Stimulated activated CD8-positive, alpha-beta memory T cell treated with anti-CD3 and anti-CD28 coated beads, Interleukin-12 subunit alpha, Interleukin-12 subunit beta, amount 100 ng/mL, for 4 hours (primary cell): Measurements from ENCODE around the gene ARHGAP26.
"Not testable (repeated sequence)": the region's sequence is repeated elsewhere in the genome, so short reads cannot be mapped to it uniquely, and the experiment has no call there.

ENCODE experiments used
- DNase-seq: peaks from one replicate; pipeline ENCODE4 v3.0.0-alpha.2; 2020; ENCODE audit warnings: low read depth

Gene ARHGAP26

DNA sequence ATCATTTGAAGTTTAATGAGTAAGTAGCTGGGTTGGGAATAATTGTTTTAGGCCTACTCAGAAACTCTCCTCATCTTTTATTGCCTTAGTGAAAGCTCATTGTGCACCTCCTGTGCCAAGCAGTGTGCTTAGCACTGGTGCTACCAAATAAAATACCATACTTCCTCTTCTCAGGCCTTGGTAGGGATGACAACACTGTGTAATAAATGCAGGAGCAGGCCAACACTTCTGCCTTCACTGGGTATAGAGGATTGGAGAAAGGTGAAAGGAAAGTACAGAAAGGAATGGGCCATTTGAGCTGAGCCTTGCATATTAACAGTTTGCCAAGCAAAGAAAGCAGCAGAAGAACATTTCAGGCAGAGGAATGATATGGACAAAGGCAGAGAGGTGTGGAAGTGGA is 347.6 kb downstream of the ARHGAP26 start:
- DNase-seq: no peak

DNA sequence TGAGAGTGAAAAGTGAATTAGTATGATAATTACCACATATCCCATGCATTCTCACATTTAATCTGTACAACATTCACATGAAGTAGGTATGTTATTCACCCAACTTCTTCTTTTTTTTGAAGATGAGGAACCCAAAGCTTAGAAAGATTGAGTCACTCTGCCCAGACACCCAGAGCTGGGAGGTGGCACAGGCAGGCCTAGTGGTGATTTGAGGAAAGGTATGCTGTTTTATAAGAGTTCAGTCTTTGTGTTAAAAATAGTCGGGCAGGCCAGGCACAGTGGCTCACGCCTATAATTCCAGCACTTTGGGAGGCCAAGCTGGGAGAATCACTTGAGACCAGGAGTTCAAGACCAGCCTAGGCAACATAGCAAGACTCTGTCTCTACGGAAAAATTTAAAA is 348.0 kb downstream of the ARHGAP26 start:
- no peak for DNase-seq

DNA sequence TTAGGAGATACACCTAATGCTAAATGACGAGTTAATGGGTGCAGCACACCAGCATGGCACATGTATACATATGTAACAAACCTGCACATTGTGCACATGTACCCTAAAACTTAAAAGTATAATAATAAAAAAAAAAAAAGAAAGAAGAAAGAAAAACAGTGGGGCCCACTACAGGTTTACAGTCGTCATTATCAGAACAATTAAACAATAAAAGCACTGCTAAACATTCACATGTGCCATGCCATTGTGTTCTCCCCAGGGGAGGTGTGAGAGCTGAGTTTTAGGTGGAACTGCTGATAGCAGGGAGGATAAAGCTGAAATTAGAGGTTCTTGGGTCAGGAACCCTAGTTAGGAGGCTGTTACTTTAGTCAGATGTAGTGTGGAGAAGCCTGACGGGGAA is 348.6 kb downstream of the ARHGAP26 start:
- not testable (repeated sequence) for DNase-seq

DNA sequence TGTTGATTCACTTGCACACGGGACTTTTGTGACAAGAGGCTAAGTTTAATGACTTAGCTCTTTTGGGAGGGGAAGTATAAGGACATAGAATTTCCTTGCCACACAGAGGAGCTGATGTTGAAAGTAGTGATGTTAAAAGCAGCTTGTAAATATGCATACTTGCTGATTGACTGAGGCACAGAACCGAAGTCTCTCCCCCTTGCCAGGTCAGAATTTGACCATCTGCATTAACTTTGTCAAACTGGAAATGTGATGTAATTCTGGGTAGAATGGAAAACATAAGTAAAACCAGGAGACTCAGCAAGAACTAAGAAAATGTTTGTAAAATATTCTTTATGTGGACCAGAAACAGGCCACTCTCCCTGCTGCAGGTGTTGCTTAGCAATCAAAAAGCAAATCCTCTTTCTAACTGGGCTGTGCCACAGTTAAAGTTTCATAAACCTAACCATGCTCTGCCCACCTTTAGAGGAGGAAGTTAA is 349.2 kb downstream of the ARHGAP26 start:
- DNase-seq: no peak

DNA sequence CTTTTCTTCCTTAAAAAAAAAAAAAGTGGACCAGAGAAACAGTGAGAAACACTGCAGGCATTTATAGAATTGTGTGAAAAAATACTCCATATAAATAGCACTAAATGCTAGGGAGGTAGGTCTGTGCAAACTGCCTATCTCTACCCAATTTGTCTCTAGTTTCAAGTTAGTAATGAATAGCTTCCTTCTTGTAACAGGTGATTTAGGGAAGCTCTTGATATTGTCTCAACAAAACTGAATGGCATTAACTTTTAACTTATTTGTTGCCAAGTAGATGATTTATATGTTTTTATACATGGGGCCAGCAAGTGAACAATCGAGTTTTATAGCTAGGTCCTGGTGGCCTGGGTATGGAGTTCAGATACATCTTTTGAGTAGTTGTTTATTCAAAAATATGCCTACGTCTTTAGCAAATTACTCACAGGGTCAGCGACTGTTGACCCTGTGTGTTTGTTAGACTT is 349.7 kb downstream of the ARHGAP26 start:
- no peak for DNase-seq

DNA sequence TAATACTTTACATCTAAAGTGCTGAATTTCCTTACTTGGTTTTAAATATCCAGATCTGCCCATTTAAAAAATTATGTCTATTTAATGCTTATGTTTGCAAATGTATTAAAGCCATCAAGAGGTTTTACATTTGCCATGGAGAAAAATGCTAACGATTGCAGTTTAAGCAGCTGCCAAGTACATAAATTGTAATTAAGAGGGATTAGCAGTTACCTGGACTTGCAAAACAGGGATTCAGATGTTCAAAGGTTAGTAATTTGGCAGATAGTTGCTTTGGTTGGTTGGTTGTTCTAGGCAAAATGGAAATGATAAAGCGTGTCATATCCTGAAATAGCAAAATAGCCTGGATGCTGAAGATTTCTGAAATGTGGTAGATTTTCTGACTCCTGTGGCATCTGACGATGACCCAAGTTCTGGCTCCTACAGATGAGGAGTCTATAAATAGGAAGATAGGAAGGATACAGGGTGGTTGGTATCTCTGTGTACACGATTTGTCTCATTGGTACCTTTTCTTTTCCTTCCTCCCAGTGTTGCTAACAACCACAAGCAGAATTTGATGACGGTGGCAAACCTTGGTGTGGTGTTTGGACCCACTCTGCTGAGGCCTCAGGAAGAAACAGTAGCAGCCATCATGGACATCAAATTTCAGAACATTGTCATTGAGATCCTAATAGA is 350.4 kb downstream of the ARHGAP26 start:
- no peak for DNase-seq

DNA sequence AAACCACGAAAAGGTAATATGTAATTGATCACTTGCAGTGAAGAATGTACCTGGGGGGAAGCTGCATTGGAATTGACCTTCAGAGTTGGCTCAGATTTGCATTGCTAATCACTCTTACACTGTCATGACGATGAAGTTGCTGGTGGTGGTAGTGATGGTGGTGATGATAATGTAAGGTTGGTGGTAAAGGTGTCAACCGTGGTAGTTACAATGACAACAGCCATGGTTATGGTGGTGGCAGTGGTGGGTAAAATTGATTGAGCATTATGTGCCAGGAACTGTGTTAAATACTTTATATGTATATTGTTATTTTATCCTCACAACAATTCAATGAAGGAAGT is 350.9 kb downstream of the ARHGAP26 start:
- no peak for DNase-seq

DNA sequence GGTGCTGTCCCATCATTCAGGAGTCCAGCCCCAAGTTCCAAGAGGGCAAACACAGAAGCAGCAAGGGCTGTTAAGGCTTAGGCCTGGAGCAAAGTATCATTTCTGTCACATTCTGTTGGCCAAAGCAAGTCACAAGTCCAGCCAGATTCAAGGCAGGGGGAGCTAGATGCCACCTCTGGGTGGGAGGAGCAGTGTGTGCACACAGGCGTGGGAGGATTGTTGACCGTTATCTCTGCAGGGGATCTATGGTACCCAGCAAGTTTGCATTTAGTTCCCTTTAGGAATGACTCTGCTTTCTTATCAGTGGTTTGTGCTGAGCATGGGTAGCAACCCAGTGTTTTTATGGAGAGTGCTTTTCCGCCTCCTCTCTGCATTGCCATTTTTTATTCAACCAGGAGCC is 354.4 kb downstream of the ARHGAP26 start:
- no peak for DNase-seq

DNA sequence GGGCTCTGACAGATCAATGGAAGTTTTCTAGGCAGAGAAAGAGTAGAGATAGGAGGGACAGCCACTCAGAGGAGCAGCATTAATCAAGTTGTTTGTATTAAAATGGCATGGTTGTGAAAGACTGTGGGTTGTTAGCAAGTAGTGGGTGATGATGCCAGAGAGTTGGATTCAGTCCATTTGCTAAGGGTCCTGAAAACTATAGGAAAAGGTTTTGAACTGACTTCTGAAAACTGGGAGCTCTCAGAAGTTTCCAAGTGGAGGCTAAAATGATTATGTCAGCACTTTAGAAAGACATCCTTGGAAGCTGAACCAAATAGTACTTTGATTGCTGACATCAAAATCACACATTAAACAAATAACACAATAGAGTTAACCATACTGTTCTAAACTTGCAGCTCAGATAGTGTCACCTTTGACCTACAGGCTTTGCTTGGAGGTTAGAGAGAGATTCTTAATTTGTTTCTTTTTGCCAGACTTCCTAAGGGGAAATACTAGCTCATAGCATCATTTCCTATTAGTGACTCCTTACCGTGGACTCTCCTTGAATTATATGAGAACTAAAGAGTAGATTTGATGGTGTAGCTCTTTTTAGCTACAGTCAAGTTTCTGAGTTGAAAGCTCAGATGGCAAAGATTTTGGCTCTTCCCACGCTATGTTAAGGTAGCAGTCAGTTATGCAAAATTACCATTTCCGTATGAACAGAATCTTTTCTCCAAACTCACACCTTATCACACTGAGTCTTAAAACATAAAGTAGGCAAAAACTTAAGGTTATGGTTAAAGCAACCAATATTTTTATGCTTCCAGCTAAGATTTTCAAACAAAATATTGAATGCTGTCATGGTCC is 356.2 kb downstream of the ARHGAP26 start:
- DNase-seq: no peak

DNA sequence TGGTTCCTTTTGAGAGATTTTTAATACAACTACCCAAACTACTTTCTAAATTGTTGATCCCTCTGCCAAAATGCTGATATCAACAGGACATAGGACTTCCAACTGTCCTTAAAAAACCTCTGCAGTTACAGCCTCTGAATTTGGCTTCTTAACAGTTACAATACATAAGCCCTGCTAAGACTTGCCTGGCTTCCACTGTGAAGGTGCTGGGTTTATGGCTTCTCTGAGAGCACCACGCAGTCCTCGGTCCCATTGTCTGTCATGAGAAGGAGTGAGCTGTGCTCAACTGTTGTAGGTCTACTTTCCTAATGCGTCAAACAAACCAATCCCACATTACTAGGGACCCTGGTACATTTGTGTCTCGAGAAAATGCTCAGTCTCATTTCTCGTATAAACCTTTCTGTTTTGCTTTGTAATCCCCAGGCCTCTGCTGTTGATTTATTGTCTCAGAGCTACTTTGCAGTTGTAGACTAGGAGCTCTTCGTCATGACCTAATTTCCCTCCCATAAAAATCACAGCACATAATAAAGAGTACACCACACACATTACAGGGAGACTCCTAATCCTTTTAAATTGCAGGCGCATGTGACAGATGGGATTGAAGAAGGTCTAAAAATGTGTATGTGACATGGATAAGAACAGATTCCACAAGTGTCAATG is 358.4 kb downstream of the ARHGAP26 start:
- DNase-seq: no peak

DNA sequence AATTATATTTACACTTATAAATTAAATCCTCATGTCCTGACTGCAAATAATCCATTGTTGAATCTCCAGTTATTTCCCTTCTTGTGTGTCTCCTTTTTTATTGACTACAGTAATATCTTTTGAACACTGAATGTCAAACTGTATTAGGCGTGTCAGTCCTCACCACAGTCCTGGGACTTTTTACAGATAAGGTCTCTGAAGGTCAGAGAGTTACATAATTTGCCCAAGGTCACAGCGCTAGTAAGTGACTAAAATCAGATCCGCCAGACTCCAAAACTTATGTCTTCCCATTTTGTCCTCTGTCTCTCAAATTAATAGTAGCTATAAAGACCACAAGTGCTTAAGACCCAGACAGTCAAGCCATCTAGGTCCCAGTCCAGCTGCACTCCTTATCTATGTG is 359.0 kb downstream of the ARHGAP26 start:
- no peak for DNase-seq

DNA sequence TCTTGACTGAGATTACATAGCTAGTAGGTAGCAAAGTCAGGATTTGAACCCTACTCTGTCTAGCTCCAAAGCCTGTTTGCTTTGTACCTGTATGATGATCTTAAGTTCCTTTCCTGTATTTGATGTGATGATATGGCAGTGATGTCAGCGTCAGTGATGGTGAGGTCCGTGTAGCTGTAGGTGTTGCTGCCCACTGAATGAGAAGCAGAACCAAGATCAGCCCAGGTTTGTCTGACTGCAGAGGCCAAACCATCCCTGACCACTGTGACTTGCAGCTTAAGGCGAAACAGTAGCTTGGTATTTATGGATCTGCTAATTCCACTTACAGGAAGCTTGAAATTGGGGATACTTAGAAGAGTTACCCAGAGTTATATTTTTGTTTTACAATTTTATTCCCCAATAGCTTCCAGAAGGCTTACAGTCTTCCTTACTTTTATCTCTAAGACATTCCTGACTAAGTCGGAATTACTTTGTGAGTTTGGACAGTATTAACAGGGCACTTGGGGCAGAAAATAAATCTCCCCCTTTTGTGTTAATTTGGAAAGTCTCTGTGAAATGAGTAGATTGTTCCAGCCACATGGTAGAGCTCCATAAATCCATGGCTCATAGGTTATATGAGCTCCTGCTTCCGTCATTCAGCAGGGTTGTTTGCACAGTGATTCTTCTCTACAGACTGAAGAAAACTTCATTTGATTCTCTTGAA is 359.9 kb downstream of the ARHGAP26 start:
- DNase-seq: no peak

DNA sequence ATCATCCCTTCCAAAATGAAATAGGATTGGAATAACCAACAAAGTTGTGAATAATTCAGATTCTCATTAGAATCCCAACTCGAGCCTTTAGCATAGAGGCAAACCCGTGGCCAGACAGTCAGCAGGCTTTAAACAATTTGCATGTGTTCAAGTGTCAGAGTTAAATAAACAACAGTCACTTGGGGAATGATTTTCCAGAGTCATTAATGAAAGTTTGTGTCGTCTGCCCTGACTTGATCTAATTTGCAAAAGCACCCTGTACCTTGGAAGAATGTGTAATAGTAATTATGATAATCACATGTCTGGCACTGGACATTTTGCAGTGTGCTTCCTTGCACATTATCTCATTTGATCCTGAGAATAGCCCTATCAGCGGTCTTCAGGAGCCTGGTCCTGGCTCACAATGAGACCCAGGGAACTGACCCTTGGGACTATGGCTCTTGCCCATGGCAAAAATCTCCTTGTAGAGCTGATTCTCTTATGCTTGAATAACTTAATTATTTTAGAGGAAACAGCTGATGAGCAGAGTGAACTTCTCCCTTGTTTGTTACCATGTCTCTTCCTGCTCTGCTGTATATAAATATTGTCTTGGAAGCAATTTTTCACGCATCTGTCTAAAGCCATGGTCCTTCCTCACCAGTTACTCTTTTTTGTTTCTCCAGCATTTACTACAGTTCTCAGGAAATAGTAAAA is 360.6 kb downstream of the ARHGAP26 start:
- no peak for DNase-seq

DNA sequence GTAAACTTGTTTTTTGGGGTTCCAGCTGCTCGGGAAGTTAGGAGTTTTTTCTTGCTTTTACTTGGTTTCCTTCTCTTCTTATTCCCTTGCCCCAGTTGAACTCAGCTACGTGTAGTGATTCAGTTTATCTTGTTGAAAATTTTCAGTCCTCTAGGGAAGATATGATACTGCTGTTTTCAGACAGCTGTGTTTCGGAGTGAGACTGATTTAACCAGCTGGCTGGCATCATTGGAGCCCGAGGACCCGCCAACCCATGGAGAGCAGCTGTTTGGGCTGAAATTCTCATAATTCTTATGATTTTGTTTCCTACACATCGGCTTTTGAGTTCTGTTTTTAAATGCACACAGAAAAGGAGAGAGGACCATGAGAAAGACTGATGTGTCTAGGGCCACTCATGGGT is 361.8 kb downstream of the ARHGAP26 start:
- no peak for DNase-seq

DNA sequence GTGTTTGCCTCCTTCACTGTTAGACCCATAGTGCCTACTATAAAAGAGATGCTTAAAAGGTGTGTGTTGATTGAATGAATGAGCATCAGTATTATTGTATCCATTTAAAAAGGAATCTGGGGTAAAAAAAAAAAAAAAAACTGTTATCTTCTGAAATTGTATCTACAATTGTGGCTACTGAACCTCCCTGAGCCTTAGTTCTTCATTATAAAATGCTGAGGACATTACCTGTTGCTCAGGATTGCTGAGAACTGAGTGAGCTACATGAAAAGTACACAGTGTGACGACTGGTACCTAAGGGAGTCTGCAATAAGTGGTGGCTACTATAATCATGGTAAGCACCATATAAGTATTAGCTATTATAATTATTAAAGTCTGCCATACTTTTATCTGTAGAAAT is 362.6 kb downstream of the ARHGAP26 start:
- DNase-seq: no peak

DNA sequence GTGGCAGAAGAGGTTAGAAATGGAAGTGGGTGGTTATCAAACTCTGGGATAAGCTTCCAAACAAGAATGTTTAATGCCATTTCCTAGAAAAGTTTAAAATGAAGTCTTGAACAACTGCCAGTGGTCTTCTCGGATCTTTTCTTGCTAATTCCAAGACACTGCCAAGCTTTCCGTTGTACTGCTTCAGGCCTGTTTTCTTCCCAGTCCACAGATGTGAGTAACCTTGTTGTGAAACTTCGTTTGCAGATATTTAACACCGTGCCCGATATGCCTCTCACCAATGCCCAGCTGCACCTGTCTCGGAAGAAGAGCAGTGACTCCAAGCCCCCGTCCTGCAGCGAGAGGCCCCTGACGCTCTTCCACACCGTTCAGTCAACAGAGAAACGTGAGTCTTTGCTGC is 363.5 kb downstream of the ARHGAP26 start:
- no peak for DNase-seq

DNA sequence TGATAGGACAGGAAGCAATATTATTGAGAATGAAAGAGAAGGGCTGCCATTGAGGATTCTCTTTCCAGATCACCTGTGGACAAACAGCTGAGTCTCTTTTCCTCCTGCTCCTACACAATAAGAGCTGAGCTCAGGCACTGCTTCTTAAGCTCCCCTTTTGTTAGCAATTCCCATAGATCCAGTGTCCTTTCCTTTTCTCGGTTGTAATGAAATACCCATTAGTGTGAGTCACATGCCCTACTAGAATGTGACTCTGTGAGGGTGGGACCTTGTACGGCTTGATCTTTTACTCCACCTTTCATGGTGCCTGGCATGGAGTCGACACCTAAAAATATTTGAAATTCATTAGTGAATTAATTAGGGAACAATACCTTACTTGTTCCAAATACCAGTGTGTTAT is 364.1 kb downstream of the ARHGAP26 start:
- DNase-seq: no peak

DNA sequence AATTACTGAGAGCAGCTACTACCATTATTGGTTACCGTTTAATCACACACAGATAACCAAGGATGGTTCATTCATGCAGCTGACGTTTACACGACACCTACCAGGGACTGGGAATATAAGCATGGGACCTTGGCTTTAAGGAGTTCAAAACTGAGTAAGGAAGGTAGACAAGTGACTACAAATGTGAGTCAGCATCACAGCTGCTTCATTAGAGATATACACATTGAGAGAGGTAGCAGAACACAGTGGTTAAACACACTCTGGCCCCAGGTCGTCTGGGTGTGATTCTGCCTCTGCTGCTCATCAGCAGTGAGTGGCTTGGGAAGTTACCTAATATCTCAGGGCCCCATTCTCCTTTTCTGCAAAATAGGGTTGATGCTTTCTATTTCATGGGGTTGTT is 364.7 kb downstream of the ARHGAP26 start:
- DNase-seq: no peak

DNA sequence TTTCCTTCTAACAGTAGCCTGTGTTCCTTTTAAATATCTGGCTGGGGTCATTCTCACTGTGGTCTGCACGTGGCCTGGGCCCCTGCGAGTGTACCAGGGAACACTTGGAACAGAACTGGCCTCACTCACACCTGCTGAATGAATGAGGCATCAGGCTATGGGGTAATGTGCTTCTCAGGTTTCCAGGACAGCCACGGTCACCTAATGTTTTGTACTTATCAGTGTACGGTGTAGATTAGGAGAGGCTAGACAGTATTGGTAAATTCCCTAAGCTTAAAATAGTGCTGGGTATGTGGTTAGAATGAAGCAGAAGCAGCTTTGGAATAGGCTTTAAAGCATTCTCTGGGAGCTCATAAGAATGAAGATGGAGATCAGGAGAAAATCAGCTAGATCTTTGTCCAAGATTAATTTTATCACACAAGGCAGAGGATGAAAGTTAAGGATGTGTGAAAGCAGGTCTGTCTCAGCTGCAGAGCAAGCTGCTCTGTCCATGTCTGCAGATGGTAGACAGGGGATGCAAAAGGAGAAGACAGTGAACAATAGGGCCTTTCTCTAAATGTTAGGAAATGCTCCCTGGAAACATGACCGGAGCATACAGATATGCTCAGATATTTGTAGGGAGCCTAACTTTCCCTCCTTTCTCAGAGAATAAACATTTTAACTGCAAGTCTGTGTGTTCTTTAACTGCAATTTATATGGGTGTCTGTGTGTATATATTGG is 365.8 kb downstream of the ARHGAP26 start:
- DNase-seq: no peak

DNA sequence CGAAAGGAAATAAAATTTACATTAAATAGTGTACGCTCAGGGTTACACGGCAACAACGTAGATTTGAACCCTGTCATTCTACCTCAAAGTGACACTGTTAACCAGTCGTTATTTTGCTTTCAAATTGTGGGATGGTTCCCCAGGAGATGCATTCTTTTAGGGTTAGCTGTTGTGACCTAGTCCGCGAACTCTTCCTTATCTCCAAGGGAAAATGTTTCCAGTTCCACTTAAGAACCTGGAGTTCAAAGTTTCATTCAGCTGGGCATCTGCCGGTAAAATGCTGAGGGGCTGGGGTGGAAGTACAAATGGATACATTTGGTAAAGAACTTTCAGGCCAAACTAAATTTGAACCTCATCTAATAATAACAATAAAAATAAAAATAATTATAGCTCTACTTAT is 368.7 kb downstream of the ARHGAP26 start:
- no peak for DNase-seq

DNA sequence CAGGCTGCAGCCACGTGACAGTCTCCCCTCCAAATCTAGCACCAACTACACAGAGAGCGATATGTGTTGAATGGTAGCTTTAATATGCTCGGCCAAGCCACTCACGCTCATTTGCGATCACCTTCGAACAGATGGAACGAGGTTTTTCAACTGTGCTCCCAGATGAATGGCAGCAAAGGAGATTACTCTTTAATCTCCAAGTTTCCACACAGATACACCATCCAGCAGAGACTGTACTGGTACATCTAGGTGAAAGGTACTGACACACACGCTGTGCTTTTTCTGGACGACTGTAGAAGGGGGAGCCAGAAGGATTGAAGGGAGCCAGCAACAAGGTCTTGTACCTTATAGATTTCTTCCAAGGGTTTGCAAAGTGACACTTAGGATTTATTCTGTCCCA is 369.4 kb downstream of the ARHGAP26 start:
- no peak for DNase-seq
